OCI-LY1 (cell line): Measurements from ENCODE around the gene SLC36A2.
"Not testable (repeated sequence)": the region's sequence is repeated elsewhere in the genome, so short reads cannot be mapped to it uniquely, and the experiment has no call there.

Experiments
- H2AFZ ChIP-seq: fragments of 200-600 bp; sonication (generic), shearing (Covaris generic); 2 replicates; pipeline ENCODE4 v1.6.0; 2014; ENCODE audit warnings: antibody characterized with exemption, mild to moderate bottlenecking, low read length
- H3F3A ChIP-seq: fragments of 200-600 bp; sonication (generic), shearing (Covaris generic); 2 replicates; pipeline ENCODE4 v1.6.0; 2014; ENCODE audit warnings: mild to moderate bottlenecking, antibody characterized with exemption, low read length, moderate library complexity; ENCODE audit not compliant: insufficient read depth
- H3K27ac ChIP-seq: fragments of 200-600 bp; sonication (generic); 2 replicates; pipeline ENCODE4 v1.5.1; 2014; ENCODE audit warnings: low read length, mixed run types, mild to moderate bottlenecking, low read depth; ENCODE audit not compliant: poor library complexity, severe bottlenecking
- H3K27me3 ChIP-seq: fragments of 200-600 bp; sonication (generic); 2 replicates; pipeline ENCODE4 v1.6.0; 2014; ENCODE audit warnings: antibody characterized with exemption, mild to moderate bottlenecking, low read length, moderate library complexity; ENCODE audit not compliant: insufficient read depth
- H3K36me3 ChIP-seq: fragments of 200-600 bp; sonication (generic); 2 replicates; pipeline ENCODE4 v1.6.1; 2014; ENCODE audit warnings: mild to moderate bottlenecking, antibody characterized with exemption, low read length, moderate library complexity, mixed read lengths; ENCODE audit not compliant: insufficient read depth
- H3K4me1 ChIP-seq: fragments of 200-600 bp; sonication (generic); 2 replicates; pipeline ENCODE4 v1.5.1; 2014; ENCODE audit warnings: mild to moderate bottlenecking, low read length, moderate library complexity; ENCODE audit not compliant: insufficient read depth, severe bottlenecking
- H3K4me2 ChIP-seq: fragments of 200-600 bp; sonication (generic), shearing (Covaris generic); 2 replicates; pipeline ENCODE4 v1.6.1; 2014; ENCODE audit warnings: low read length
- H3K4me3 ChIP-seq: fragments of 200-600 bp; sonication (generic); 2 replicates; pipeline ENCODE4 v1.5.1; 2014; ENCODE audit warnings: low read length, low read depth, mild to moderate bottlenecking, mixed read lengths; ENCODE audit not compliant: poor library complexity, severe bottlenecking
- H3K79me2 ChIP-seq: fragments of 200-600 bp; shearing (Covaris generic); 2 replicates; pipeline ENCODE4 v1.6.1; 2016; ENCODE audit warnings: mixed run types, low read length, mixed read lengths; ENCODE audit not compliant: insufficient read depth
- H3K9ac ChIP-seq: fragments of 200-600 bp; sonication (generic), shearing (Covaris generic); 2 replicates; pipeline ENCODE4 v1.6.1; 2014; ENCODE audit warnings: mild to moderate bottlenecking, low read length, mixed read lengths
- H3K9me2 ChIP-seq: fragments of 200-600 bp; sonication (generic), shearing (Covaris generic); 2 replicates; pipeline ENCODE4 v1.6.1; 2014; ENCODE audit warnings: low read depth, mild to moderate bottlenecking, low read length, mixed read lengths
- H3K9me3 ChIP-seq: fragments of 200-600 bp; shearing (Covaris generic); 2 replicates; pipeline ENCODE4 v1.6.1; 2014; ENCODE audit warnings: low read length, mixed read lengths
- H4K20me1 ChIP-seq: fragments of 200-600 bp; sonication (generic), shearing (Covaris generic); 2 replicates; pipeline ENCODE4 v1.6.0; 2016; ENCODE audit warnings: mild to moderate bottlenecking, low read length; ENCODE audit not compliant: insufficient read depth
- CTCF ChIP-seq: fragments of 200-600 bp; sonication (generic), shearing (Covaris generic); IDR thresholded peaks from 2 replicates; pipeline ENCODE4 v1.5.1; 2017; ENCODE audit warnings: mild to moderate bottlenecking, antibody characterized with exemption, low read length, moderate library complexity, mixed read lengths
- EZH2 ChIP-seq: fragments of 200-600 bp; sonication (generic), shearing (Covaris generic); IDR thresholded peaks from 2 replicates; pipeline ENCODE4 v1.8.0; 2017; ENCODE audit warnings: borderline replicate concordance, mixed run types, mild to moderate bottlenecking, antibody characterized with exemption, low read length, moderate library complexity, mixed read lengths

Gene SLC36A2

DNA sequence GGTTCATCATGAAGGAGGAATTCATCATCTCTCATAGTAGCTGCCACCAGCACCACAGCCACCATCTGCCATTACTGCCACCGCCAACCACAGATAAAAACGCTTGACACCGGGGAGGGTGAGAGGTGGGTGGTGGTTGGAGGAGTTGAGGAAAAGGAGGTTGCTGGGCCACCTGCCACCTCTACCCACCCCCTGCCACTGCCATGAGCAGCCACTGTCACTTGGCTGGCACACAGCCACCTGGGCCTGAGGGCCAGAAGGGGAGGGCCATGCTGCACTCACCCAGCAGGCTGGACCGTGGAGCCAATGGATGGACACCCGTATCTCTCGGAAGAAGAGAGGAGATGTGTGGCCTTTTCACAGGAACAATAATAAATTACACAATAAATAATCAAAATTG is 31.3 kb upstream of the SLC36A2 start:
- no peak overlapping the region for H3K4me3 ChIP-seq
- no peak overlapping the region for H2AFZ ChIP-seq
- H3F3A ChIP-seq, result no peaks in the 10 kb centered on the region
- H3K4me1 ChIP-seq, result no peaks in the 10 kb centered on the region
- no peaks in the 10 kb centered on the region for H3K9me2 ChIP-seq
- H3K27me3 ChIP-seq, result peaks cover 5% of the 10 kb centered on the region; the same call in 1 of the 2 replicates
- H3K79me2 ChIP-seq, result no peaks in the 10 kb centered on the region
- H3K4me2 ChIP-seq, result no peak overlapping the region
- H3K9ac ChIP-seq, result no peak overlapping the region
- H4K20me1 ChIP-seq, result no peaks in the 10 kb centered on the region
- H3K27ac ChIP-seq, result no peak overlapping the region
- TF ChIP-seq CTCF (no peak), EZH2 (no peak)
- no peaks in the 10 kb centered on the region for H3K36me3 ChIP-seq
- no peaks in the 10 kb centered on the region for H3K9me3 ChIP-seq

- TF ChIP-seq EZH2 (no peak), CTCF (no peak)
- H4K20me1 ChIP-seq, result no peaks in the 10 kb centered on the region
- no peaks in the 10 kb centered on the region for H3K9me2 ChIP-seq
- H2AFZ ChIP-seq, result no peak overlapping the region
- H3K4me2 ChIP-seq, result no peak overlapping the region
- H3K4me1 ChIP-seq, result no peaks in the 10 kb centered on the region
- H3K27me3 ChIP-seq, result no peaks in the 10 kb centered on the region
- no peaks in the 10 kb centered on the region for H3K79me2 ChIP-seq
- no peaks in the 10 kb centered on the region for H3K36me3 ChIP-seq
- H3K27ac ChIP-seq, result no peak overlapping the region
- H3K4me3 ChIP-seq, result no peak overlapping the region
- no peaks in the 10 kb centered on the region for H3K9me3 ChIP-seq
- no peak overlapping the region for H3K9ac ChIP-seq
- H3F3A ChIP-seq, result no peaks in the 10 kb centered on the region
These were observed 27.2 kb upstream of the SLC36A2 start for GRCh38 chr5:151374539-151374938.

DNA sequence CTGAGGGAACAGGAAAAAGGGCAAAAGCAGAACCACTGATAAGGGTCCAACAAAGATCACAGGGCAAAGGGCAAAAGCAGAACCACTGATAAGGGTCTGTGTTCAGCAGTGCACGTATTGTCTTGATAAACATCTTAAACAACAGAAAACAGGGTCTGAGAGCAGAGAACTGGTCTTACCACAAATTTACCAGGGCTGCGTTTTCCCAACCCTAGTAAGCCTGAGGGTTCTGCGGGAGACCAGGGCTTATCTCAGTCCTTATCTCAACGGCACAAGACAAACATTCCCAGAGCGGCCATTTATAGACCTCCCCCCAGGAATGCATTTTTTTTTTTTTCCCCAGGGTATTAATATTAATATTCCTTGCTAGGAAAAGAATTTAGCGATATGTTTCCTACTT is 19.7 kb upstream of the SLC36A2 start:
- not testable (repeated sequence) for H3K4me3 ChIP-seq, H3K9ac ChIP-seq, H3K27me3 ChIP-seq, H3K4me1 ChIP-seq, H3K36me3 ChIP-seq, H3F3A ChIP-seq, H2AFZ ChIP-seq, H3K27ac ChIP-seq, H3K9me3 ChIP-seq, H3K4me2 ChIP-seq, H3K79me2 ChIP-seq, H4K20me1 ChIP-seq, H3K9me2 ChIP-seq

GRCh38 chr5:151363673-151364072 is 16.3 kb upstream of the SLC36A2 start:
- H3K4me1 ChIP-seq, result no peaks in the 10 kb centered on the region
- H4K20me1 ChIP-seq, result no peaks in the 10 kb centered on the region
- H3K27me3 ChIP-seq, result no peaks in the 10 kb centered on the region
- H3F3A ChIP-seq, result no peaks in the 10 kb centered on the region
- no peak overlapping the region for H3K4me3 ChIP-seq
- H3K27ac ChIP-seq, result no peak overlapping the region
- H3K9me3 ChIP-seq, result peaks cover 9% of the 10 kb centered on the region
- no peak overlapping the region for H3K4me2 ChIP-seq
- H3K9ac ChIP-seq, result no peak overlapping the region
- no peak overlapping the region for H2AFZ ChIP-seq
- TF ChIP-seq EZH2, result no peak
- TF ChIP-seq CTCF, result no peak
- H3K9me2 ChIP-seq, result no peaks in the 10 kb centered on the region
- H3K36me3 ChIP-seq, result no peaks in the 10 kb centered on the region
- no peaks in the 10 kb centered on the region for H3K79me2 ChIP-seq
